Caco-2 (cell line): ENCODE measurements around the gene FOXP4. TPM values are rescaled to one million over a fixed set of nuclear protein-coding genes. Genes with fewer than 3 reads are reported as not detected.

ENCODE experiments used
- BruUV-seq: library from RNA; stranded (reverse); fragments of 400-500 nt; replicated peaks from 2 replicates; lab custom pipeline; 2021; lab: Mats Ljungman, UMichigan
- CTCF ChIA-PET: fragments of 300-600 bp; sonication (Branson Sonifier 250); formaldehyde crosslinking; loops from one replicate; lab custom pipeline; 2022; ENCODE audit warnings: antibody characterized with exemption; lab: Charles Lee
- POLR2A ChIA-PET: fragments of 300-600 bp; sonication (Branson Sonifier 250); formaldehyde crosslinking; loops from one replicate; lab custom pipeline; 2022; ENCODE audit warnings: antibody characterized with exemption; lab: Charles Lee
- DNase-seq, 2 experiments: peaks; one replicate each; pipeline versions ENCODE4 v3.0.0 to v3.0.0-alpha.2; 2020 to 2022
- H3K27me3 ChIP-seq: replicated peaks from 2 replicates; pipeline ENCODE4 v1.6.0; 2011; ENCODE audit warnings: low read length; ENCODE audit not compliant: control insufficient read depth, insufficient read depth
- H3K36me3 ChIP-seq: 2 replicates; pipeline ENCODE4 v1.5.1; 2011; ENCODE audit warnings: low read length; ENCODE audit not compliant: control insufficient read depth, insufficient read depth
- H3K4me1 ChIP-seq: fragments of 250-450 bp; sonication (Bioruptor Pico); 2 replicates; pipeline ENCODE4 v1.5.1; 2020; ENCODE audit warnings: mild to moderate bottlenecking
- H3K4me3 ChIP-seq: 2 replicates; pipeline ENCODE4 v1.5.1; 2011; ENCODE audit warnings: low read depth, mild to moderate bottlenecking, control low read depth, low read length
- H3K9me3 ChIP-seq: fragments of 250-450 bp; sonication (Bioruptor Pico); 2 replicates; pipeline ENCODE4 v1.5.1; 2020; ENCODE audit warnings: mild to moderate bottlenecking, moderate library complexity
- H3K27ac Mint-ChIP-seq: one replicate; pipeline ENCODE4 v1.8.0; 2022; ENCODE audit warnings: mixed read lengths; ENCODE audit not compliant: unreplicated experiment
- H3K27me3 Mint-ChIP-seq: one replicate; pipeline ENCODE4 v1.8.0; 2022; ENCODE audit warnings: mixed read lengths; ENCODE audit not compliant: insufficient read depth, unreplicated experiment
- H3K36me3 Mint-ChIP-seq: one replicate; pipeline ENCODE4 v1.8.0; 2022; ENCODE audit warnings: mild to moderate bottlenecking, mixed read lengths; ENCODE audit not compliant: insufficient read depth, unreplicated experiment
- H3K4me1 Mint-ChIP-seq: one replicate; pipeline ENCODE4 v1.8.0; 2022; ENCODE audit warnings: low read depth, mixed read lengths; ENCODE audit not compliant: unreplicated experiment
- H3K4me3 Mint-ChIP-seq: one replicate; pipeline ENCODE4 v1.8.0; 2022; ENCODE audit warnings: mild to moderate bottlenecking, moderate library complexity, mixed read lengths; ENCODE audit not compliant: unreplicated experiment
- H3K9me3 Mint-ChIP-seq: one replicate; pipeline ENCODE4 v1.8.0; 2022; ENCODE audit warnings: mixed read lengths; ENCODE audit not compliant: unreplicated experiment
- intact Hi-C: fragments of 100-400 bp; cut with micrococcal nuclease; formaldehyde crosslinking; loops from one replicate; pipeline ENCODE4 v1.10.0; 2022; ENCODE audit not compliant: unreplicated experiment
- total RNA-seq: library from RNA; stranded (reverse); gene quantifications from 2 replicates; pipeline ENCODE4 v1.2.3, GENCODE V29; 2022
- TF ChIP-seq, protein P1 (sequence below), 2 experiments: fragments of 200-600 bp in 1 of 2; IDR thresholded peaks; 1 replicate in 1 of 2; 2 replicates in 1 of 2; pipeline versions ENCODE4 v1.5.1 to v1.8.0; 2011 to 2022; ENCODE audit warnings: antibody characterized with exemption in 1 of 2, control low read depth in 1 of 2, inconsistent platforms in 1 of 2, low read depth in 1 of 2, low read length in 1 of 2, mild to moderate bottlenecking in 1 of 2, moderate library complexity in 1 of 2; ENCODE audit not compliant: insufficient read depth in 1 of 2, severe bottlenecking in 1 of 2, unreplicated experiment in 1 of 2

The FOXP4 gene
- total RNA-seq, 1 experiment from 2014 or later, result 117 TPM

DNA sequence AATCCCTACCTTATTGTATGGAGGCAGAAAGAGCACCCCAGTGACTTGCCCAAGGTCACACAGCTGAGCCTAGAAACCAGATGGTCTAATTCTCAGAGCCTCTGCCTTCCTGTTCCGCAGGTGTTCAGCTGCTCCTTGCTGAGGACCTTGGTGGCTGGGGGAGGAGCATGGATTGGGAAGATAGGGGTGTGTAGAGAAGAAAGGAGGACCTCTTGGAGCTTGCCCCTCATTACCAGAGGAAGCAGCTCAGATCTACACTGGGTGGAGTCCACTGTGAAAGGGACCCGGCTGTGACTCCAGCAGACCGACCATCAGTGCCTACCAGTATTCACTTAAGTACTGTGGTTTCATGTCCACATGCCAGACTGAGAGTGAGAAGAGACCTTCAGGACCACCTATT, 15.2 kb downstream of the FOXP4 start:
- CTCF ChIA-PET, result no interaction called here
- H3K4me3 ChIP-seq, result no peak overlapping the region
- peaks cover 5% of the 10 kb centered on the region for H3K36me3 ChIP-seq
- Mint-ChIP-seq H3K27ac (no peak overlapping the region), H3K4me3 (no peak overlapping the region), H3K4me1 (peaks cover 14% of the 10 kb centered on the region), H3K9me3 (no peaks in the 10 kb centered on the region), H3K36me3 (peaks cover 62% of the 10 kb centered on the region), H3K27me3 (no peaks in the 10 kb centered on the region)
- TF ChIP-seq, protein P1, sequence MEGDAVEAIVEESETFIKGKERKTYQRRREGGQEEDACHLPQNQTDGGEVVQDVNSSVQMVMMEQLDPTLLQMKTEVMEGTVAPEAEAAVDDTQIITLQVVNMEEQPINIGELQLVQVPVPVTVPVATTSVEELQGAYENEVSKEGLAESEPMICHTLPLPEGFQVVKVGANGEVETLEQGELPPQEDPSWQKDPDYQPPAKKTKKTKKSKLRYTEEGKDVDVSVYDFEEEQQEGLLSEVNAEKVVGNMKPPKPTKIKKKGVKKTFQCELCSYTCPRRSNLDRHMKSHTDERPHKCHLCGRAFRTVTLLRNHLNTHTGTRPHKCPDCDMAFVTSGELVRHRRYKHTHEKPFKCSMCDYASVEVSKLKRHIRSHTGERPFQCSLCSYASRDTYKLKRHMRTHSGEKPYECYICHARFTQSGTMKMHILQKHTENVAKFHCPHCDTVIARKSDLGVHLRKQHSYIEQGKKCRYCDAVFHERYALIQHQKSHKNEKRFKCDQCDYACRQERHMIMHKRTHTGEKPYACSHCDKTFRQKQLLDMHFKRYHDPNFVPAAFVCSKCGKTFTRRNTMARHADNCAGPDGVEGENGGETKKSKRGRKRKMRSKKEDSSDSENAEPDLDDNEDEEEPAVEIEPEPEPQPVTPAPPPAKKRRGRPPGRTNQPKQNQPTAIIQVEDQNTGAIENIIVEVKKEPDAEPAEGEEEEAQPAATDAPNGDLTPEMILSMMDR (IDR thresholded peaks at IDR 0.05; ENCODE audit: insufficient read depth in 1 of 2, low read depth in 1 of 2, low read length in 1 of 2, severe bottlenecking in 1 of 2, unreplicated experiment in 1 of 2), result no peak
- BruUV-seq, result no TSS peak
- intact Hi-C loops, result no loop called here
- H3K4me1 ChIP-seq, result no peaks in the 10 kb centered on the region; the same call in 1 of the 2 replicates
- no peak for DNase-seq
- POLR2A ChIA-PET, result no interaction called here
- H3K9me3 ChIP-seq, result no peaks in the 10 kb centered on the region
- H3K27me3 ChIP-seq, result no peaks in the 10 kb centered on the region

DNA sequence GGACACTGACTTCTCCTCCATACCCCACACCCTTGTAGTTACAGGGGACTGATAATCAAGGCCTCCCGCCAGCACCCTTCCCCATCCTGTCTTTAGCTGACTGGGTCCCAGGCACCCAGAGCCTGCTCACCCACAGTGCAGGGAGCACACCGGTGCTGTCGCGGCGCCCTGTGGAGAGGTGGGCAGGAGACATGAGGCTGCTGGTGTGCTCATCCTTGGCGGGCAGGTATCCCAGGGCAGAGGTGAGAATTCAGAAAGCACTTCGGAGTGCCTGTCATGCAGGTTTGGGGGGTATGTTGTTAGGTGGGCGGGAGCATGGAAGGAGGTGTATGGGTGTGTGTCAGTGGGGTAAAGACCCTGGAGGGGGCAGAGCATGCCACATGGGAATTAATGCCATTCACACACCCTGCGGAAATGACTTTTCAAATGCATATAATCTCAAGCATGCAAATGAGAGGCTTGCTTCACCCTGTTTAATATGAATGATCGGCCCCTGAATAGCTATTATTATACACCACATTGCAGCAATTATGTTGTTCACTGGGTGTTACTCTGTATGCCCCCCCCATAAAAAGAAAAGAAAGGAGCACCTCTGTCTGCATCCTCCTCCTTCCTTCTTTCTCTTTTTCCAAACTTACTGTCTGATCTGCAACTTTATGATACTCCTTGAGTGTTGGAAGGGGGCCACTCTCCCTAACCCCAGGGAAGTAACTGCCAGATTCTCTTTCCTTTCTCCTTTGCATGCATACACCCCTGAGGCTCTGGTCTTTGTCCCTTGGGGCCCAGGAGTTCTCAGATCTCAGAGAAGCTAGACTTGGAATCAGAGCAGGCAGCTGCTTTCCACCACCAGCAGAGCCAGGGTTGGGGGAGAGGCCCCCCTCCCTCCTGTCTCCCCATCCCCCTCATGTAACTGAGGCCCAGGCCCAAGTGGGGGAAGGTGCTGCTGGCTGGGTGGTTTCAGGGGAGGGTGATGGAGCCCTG, 16.0 kb downstream of the FOXP4 start:
- H3K9me3 Mint-ChIP-seq, result no peaks in the 10 kb centered on the region
- POLR2A ChIA-PET, result no interaction called here
- DNase-seq, result no peak
- Histone ChIP-seq H3K4me3 (no peak overlapping the region), H3K36me3 (peaks cover 8% of the 10 kb centered on the region), H3K4me1 (no peaks in the 10 kb centered on the region; the same call in 1 of the 2 replicates), H3K9me3 (no peaks in the 10 kb centered on the region), H3K27me3 (no peaks in the 10 kb centered on the region)
- peaks cover 22% of the 10 kb centered on the region for H3K4me1 Mint-ChIP-seq
- H3K27ac Mint-ChIP-seq, result no peak overlapping the region
- no peak overlapping the region for H3K4me3 Mint-ChIP-seq
- no TSS peak for BruUV-seq
- CTCF ChIA-PET, result interaction anchor here (0.6 kb wide), 1 partner anchor 16 kb away, joined by 6 read pairs; no protein-coding TSS in a partner anchor
- TF ChIP-seq, protein P1 (IDR thresholded peaks at IDR 0.05; ENCODE audit: insufficient read depth in 1 of 2, low read depth in 1 of 2, low read length in 1 of 2, severe bottlenecking in 1 of 2, unreplicated experiment in 1 of 2), result no peak
- H3K36me3 Mint-ChIP-seq, result peaks cover 62% of the 10 kb centered on the region
- intact Hi-C loops, result no loop called here
- H3K27me3 Mint-ChIP-seq, result no peaks in the 10 kb centered on the region

DNA sequence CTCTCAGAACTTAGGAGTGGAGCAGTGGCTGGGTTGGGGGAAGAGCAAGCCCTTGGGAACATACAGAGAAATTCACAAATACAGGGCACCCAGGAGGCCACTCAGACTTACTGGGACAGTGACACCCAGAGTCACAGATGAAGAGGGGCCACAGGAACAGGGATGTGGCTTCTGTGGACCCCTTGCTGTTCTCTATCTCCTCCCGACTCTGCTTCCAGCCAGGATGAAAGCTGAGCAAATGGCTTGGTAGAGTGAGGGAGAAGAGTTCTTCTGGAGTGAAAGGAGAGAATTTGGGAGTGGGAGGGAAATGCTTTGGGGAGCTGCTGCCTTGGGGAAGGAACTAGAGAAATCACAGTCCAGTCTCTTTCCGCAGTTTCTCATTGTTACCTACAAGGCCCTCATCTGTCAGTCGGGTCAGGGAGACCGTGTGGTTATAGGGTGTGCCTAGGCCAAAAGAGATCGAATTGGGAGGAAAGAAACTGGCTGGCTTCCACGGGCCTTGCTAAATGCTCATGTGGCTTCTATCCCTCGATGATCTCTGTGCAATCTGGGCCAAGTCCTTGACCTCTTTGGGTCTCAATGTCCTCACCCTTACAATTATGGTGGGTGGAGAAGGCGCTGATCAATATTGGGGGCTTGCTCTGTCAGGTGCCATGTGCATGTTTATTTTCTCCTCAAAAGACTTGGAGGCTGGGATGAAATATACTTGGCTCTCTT, 17.0 kb downstream of the FOXP4 start:
- no peak for DNase-seq
- Histone ChIP-seq H3K27me3 (no peaks in the 10 kb centered on the region), H3K36me3 (peaks cover 8% of the 10 kb centered on the region), H3K4me3 (no peak overlapping the region), H3K4me1 (peaks cover 3% of the 10 kb centered on the region; the same call in 1 of the 2 replicates), H3K9me3 (no peaks in the 10 kb centered on the region)
- Mint-ChIP-seq H3K9me3 (no peaks in the 10 kb centered on the region), H3K27ac (no peak overlapping the region), H3K4me1 (peaks cover 23% of the 10 kb centered on the region), H3K27me3 (no peaks in the 10 kb centered on the region), H3K36me3 (peaks cover 68% of the 10 kb centered on the region), H3K4me3 (no peak overlapping the region)
- BruUV-seq, result no TSS peak
- TF ChIP-seq, protein P1 (IDR thresholded peaks at IDR 0.05; ENCODE audit: insufficient read depth in 1 of 2, low read depth in 1 of 2, low read length in 1 of 2, severe bottlenecking in 1 of 2, unreplicated experiment in 1 of 2), result no peak
- intact Hi-C loops, result no loop called here
- POLR2A ChIA-PET, result no interaction called here
- CTCF ChIA-PET, result no interaction called here
